GM18867 (cell line): ENCODE data around the gene EBLN1.

ENCODE experiments used
- ATAC-seq: cut with Tn5 transposase; IDR thresholded peaks from one replicate; pipeline ENCODE4 v1.9.1; 2021; ENCODE audit warnings: mild to moderate bottlenecking, moderate library complexity; ENCODE audit not compliant: unreplicated experiment

Gene EBLN1

GRCh38 chr10:22217842-22218241, at the start of gene EBLN1:
EBLN1 (minus strand) TSS chr10:22218015; CDS start chr10:22209983, 8,032 bp downstream.
- ATAC-seq = no peak

GRCh38 chr10:22265839-22266537, 48.2 kb upstream of the EBLN1 start:
- ATAC-seq = no peak

- no peak for ATAC-seq
These were observed 45.3 kb upstream of the EBLN1 start for GRCh38 chr10:22263106-22263505.

- ATAC-seq = peak; percentile 84
These were observed 41.5 kb upstream of the EBLN1 start for GRCh38 chr10:22259280-22259679.

- ATAC-seq = no peak
These were observed 40.7 kb upstream of the EBLN1 start for GRCh38 chr10:22258471-22258870.

- ATAC-seq = no peak
These were observed 35.7 kb upstream of the EBLN1 start for GRCh38 chr10:22253580-22253882.

- peak; percentile 33 for ATAC-seq
These were observed 35.2 kb upstream of the EBLN1 start for GRCh38 chr10:22252801-22253579.

GRCh38 chr10:22252224-22252800, 34.5 kb upstream of the EBLN1 start:
- ATAC-seq = peak; percentile 65

GRCh38 chr10:22251751-22252223, 34.0 kb upstream of the EBLN1 start:
- peak; percentile 44 for ATAC-seq

GRCh38 chr10:22250897-22251660, 33.3 kb upstream of the EBLN1 start:
- ATAC-seq = no peak

- ATAC-seq = no peak
These were observed 29.8 kb upstream of the EBLN1 start for GRCh38 chr10:22247636-22248035.

- no peak for ATAC-seq
These were observed 29.0 kb upstream of the EBLN1 start for GRCh38 chr10:22246680-22247391.

- no peak for ATAC-seq
These were observed 27.8 kb upstream of the EBLN1 start for GRCh38 chr10:22245567-22245966.

GRCh38 chr10:22244855-22245254, 27.0 kb upstream of the EBLN1 start:
- no peak for ATAC-seq

- ATAC-seq = no peak
These were observed 26.2 kb upstream of the EBLN1 start for GRCh38 chr10:22244001-22244400.

- ATAC-seq = no peak
These were observed 25.5 kb upstream of the EBLN1 start for GRCh38 chr10:22243321-22243720.

GRCh38 chr10:22231260-22231659, 13.4 kb upstream of the EBLN1 start:
- no peak for ATAC-seq

GRCh38 chr10:22230158-22230833, 12.5 kb upstream of the EBLN1 start:
- ATAC-seq = no peak

- ATAC-seq = no peak
These were observed 12.0 kb upstream of the EBLN1 start for GRCh38 chr10:22229802-22230157.
